Central memory CD8-positive, alpha-beta T cell (primary cell): Measurements from ENCODE around the gene PPP5C.

Source experiments
- ATAC-seq: fragments of 150-1000 bp; cut with Tn5 transposase; replicated peaks from 2 replicates; pipeline ENCODE4 v1.10.0; 2022; ENCODE audit warnings: mild to moderate bottlenecking, moderate FRiP score, moderate number of reproducible peaks; ENCODE audit not compliant: poor library complexity, severe bottlenecking; ENCODE audit errors: extremely low read depth
- DNase-seq, 2 donors: peaks; one replicate each; pipeline ENCODE4 v3.0.0; 2021; ENCODE audit warnings: low spot score in 2 of 2
- H3K27ac Mint-ChIP-seq: one replicate; pipeline ENCODE4 v1.8.0; 2022; ENCODE audit warnings: low read depth, mild to moderate bottlenecking, moderate library complexity, mixed read lengths
- H3K27me3 Mint-ChIP-seq: one replicate; pipeline ENCODE4 v1.8.0; 2022; ENCODE audit warnings: mixed read lengths
- H3K36me3 Mint-ChIP-seq: one replicate; pipeline ENCODE4 v1.8.0; 2022; ENCODE audit warnings: mild to moderate bottlenecking, moderate library complexity, mixed read lengths; ENCODE audit not compliant: insufficient read depth
- H3K4me1 Mint-ChIP-seq: one replicate; pipeline ENCODE4 v1.8.0; 2022; ENCODE audit warnings: mixed read lengths
- H3K4me3 Mint-ChIP-seq: one replicate; pipeline ENCODE4 v1.8.0; 2022; ENCODE audit warnings: mild to moderate bottlenecking, moderate library complexity, mixed read lengths
- H3K9me3 Mint-ChIP-seq: one replicate; pipeline ENCODE4 v1.8.0; 2022; ENCODE audit warnings: mixed read lengths

PPP5C gene

DNA sequence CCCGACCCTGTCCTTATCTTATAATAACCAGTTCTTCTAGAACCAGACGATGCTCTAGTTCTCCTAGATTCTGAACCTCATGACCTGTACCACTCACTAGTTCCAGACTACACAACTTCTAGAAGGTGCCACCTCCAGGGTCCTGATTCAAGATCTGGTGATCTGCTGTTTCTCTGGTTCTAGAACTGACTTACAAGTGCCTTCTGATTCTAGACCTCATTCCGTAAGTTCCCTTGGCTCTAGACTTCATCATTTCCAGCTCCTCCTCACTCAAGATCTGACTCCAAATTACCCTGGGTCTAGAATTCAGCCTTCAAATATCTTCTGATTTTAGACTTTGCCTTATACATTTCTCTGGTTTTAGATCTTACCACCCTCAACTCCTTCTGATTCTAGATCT, 5.0 kb upstream of the PPP5C start:
- Mint-ChIP-seq H3K9me3 (no peaks in the 10 kb centered on the region), H3K27ac (no peak overlapping the region), H3K27me3 (peaks cover 30% of the 10 kb centered on the region), H3K4me3 (no peak overlapping the region), H3K36me3 (peaks cover 2% of the 10 kb centered on the region), H3K4me1 (peaks cover 9% of the 10 kb centered on the region)
- DNase-seq = no peak
- no peak for ATAC-seq

DNA sequence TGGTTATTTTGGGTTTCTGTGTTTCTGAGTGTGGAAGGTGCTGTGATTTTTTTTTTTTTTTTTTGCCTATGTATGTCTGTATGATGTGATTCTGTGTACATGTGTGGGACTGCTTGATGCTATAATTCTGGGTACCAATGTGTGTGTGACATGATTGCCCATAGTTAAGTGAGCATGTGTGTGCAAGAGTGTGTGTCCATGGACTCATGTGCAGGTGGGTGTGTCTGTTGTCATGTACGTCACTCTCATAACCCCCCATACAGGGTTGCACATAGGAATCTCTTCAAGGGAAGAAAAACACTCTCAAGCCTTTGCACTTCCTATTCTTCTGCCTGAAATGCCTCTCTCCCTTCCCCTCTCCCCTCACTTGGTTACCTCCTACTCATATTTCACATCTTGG, 2.5 kb upstream of the PPP5C start:
- Mint-ChIP-seq H3K27me3 (peaks cover 24% of the 10 kb centered on the region), H3K4me3 (no peak overlapping the region), H3K27ac (no peak overlapping the region), H3K9me3 (no peaks in the 10 kb centered on the region), H3K4me1 (peaks cover 33% of the 10 kb centered on the region), H3K36me3 (peaks cover 6% of the 10 kb centered on the region)
- DNase-seq (no peak), ATAC-seq (no peak)

DNA sequence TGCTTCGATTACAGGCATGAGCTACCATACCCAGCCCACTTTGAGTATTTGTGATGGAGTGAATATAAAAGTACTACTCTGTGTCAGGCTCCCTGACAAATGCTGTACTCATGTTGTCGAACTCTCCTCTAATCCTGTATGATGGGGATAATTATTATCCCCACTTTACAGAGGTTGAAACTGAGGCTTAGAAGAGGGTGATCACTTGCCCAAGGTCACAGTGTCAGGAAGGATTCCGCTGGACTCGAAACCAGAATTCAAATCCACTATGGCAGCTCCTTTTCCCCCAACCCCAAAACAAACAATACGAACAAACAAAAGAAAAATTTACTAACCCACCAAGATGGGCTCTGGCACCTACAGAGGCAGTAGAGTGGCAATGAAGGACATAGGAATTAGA, 1.7 kb upstream of the PPP5C start:
- Mint-ChIP-seq H3K9me3 (no peaks in the 10 kb centered on the region), H3K4me3 (peak overlapping the region; percentile 84), H3K4me1 (peaks cover 41% of the 10 kb centered on the region), H3K27ac (peak overlapping the region; percentile 11), H3K27me3 (peaks cover 21% of the 10 kb centered on the region), H3K36me3 (peaks cover 6% of the 10 kb centered on the region)
- DNase-seq = no peak
- no peak for ATAC-seq

- Mint-ChIP-seq H3K36me3 (peaks cover 9% of the 10 kb centered on the region), H3K4me3 (peak overlapping the region; percentile 84), H3K4me1 (peaks cover 62% of the 10 kb centered on the region), H3K27me3 (no peaks in the 10 kb centered on the region), H3K27ac (peak overlapping the region; percentile 68), H3K9me3 (no peaks in the 10 kb centered on the region)
- no peak for ATAC-seq
- no peak for DNase-seq
These were observed 641 bp downstream of the PPP5C start for GRCh38 chr19:46347572-46347883.

GRCh38 chr19:46347985-46348384, 1.1 kb downstream of the PPP5C start:
- no peaks in the 10 kb centered on the region for H3K9me3 Mint-ChIP-seq
- peaks cover 9% of the 10 kb centered on the region for H3K36me3 Mint-ChIP-seq
- H3K27ac Mint-ChIP-seq = peak overlapping the region; percentile 68
- no peak for ATAC-seq
- no peak for DNase-seq
- H3K4me3 Mint-ChIP-seq = peak overlapping the region; percentile 84
- peaks cover 62% of the 10 kb centered on the region for H3K4me1 Mint-ChIP-seq
- H3K27me3 Mint-ChIP-seq = no peaks in the 10 kb centered on the region

- H3K27ac Mint-ChIP-seq = peak overlapping the region; percentile 92
- H3K9me3 Mint-ChIP-seq = no peaks in the 10 kb centered on the region
- peaks cover 17% of the 10 kb centered on the region for H3K36me3 Mint-ChIP-seq
- ATAC-seq (no peak), DNase-seq (no peak)
- peak overlapping the region; percentile 76 for H3K4me3 Mint-ChIP-seq
- no peaks in the 10 kb centered on the region for H3K27me3 Mint-ChIP-seq
- peaks cover 62% of the 10 kb centered on the region for H3K4me1 Mint-ChIP-seq
These were observed 2.6 kb downstream of the PPP5C start for GRCh38 chr19:46349311-46349993.

- Mint-ChIP-seq H3K4me1 (peaks cover 67% of the 10 kb centered on the region), H3K9me3 (no peaks in the 10 kb centered on the region), H3K27me3 (no peaks in the 10 kb centered on the region), H3K4me3 (peak overlapping the region; percentile 76), H3K36me3 (peaks cover 20% of the 10 kb centered on the region), H3K27ac (peak overlapping the region; percentile 92)
- DNase-seq = no peak
- ATAC-seq = no peak
These were observed 3.3 kb downstream of the PPP5C start for GRCh38 chr19:46350029-46350757.

DNA sequence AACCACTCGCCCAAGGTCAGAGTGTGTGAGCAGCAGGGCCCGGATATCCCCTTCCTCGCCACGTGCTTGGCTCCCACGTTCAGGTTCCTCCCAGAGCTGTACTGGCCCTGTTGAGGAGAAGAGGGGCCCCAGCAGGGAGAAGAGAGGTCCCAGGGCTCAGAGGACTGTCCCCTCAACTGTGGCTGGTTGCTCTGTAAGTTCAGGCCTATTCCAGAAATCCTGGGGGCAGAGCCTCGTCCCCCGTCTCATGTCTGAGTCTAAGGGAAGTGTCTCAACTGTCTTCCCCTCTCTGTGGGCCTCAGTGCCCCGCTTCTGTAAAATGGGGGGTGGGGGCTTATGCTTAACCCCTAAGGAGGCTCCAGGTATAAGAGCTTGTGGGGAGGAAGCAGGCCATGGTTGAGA, 3.9 kb downstream of the PPP5C start:
- H3K36me3 Mint-ChIP-seq = peaks cover 20% of the 10 kb centered on the region
- H3K9me3 Mint-ChIP-seq = no peaks in the 10 kb centered on the region
- H3K4me1 Mint-ChIP-seq = peaks cover 67% of the 10 kb centered on the region
- no peaks in the 10 kb centered on the region for H3K27me3 Mint-ChIP-seq
- H3K27ac Mint-ChIP-seq = peak overlapping the region; percentile 92
- DNase-seq = no peak
- H3K4me3 Mint-ChIP-seq = peak overlapping the region; percentile 76
- ATAC-seq = peak; percentile 37

GRCh38 chr19:46351241-46352041, 4.6 kb downstream of the PPP5C start:
- Mint-ChIP-seq H3K27me3 (no peaks in the 10 kb centered on the region), H3K9me3 (no peaks in the 10 kb centered on the region), H3K4me1 (peaks cover 69% of the 10 kb centered on the region), H3K27ac (peak overlapping the region; percentile 92), H3K4me3 (peak overlapping the region; percentile 76), H3K36me3 (peaks cover 18% of the 10 kb centered on the region)
- no peak for ATAC-seq
- no peak for DNase-seq

GRCh38 chr19:46353730-46354528, 7.0 kb downstream of the PPP5C start:
- no peaks in the 10 kb centered on the region for H3K27me3 Mint-ChIP-seq
- ATAC-seq = no peak

GRCh38 chr19:46355234-46356148, 8.6 kb downstream of the PPP5C start:
- H3K4me3 Mint-ChIP-seq = no peak overlapping the region
- no peaks in the 10 kb centered on the region for H3K27me3 Mint-ChIP-seq
- H3K9me3 Mint-ChIP-seq = no peaks in the 10 kb centered on the region
- H3K4me1 Mint-ChIP-seq = peaks cover 47% of the 10 kb centered on the region
- DNase-seq = no peak
- peaks cover 14% of the 10 kb centered on the region for H3K36me3 Mint-ChIP-seq
- ATAC-seq = no peak
- peak overlapping the region; percentile 46 for H3K27ac Mint-ChIP-seq

More at GRCh38 chr19:46353730-46354528, 7.0 kb downstream of the PPP5C start:
- no peaks in the 10 kb centered on the region for H3K9me3 Mint-ChIP-seq
- no peak overlapping the region for H3K27ac Mint-ChIP-seq
- DNase-seq = no peak
- no peak overlapping the region for H3K4me3 Mint-ChIP-seq
- H3K36me3 Mint-ChIP-seq = peaks cover 14% of the 10 kb centered on the region
- peaks cover 61% of the 10 kb centered on the region for H3K4me1 Mint-ChIP-seq
